ENCODE measurements around the gene SASS6. TPM values are rescaled to one million over a fixed set of nuclear protein-coding genes. Genes with fewer than 3 reads are reported as not detected.
A peak's percentile ranks its signal among the peaks of the same experiment; 100 is the strongest.

The SASS6 gene
- total and polyA plus RNA-seq, 10 of the 15 experiments (the other 5 are each of a cell fraction or from before 2014, with no cell fraction given) = 6.6 to 17.9 (median 10.2) TPM

GRCh38 chr1:100077531-100077930 lies 55.2 kb downstream of the SASS6 start (continued):
- TF ChIP-seq IRF5 (IDR thresholded peaks at IDR 0.05; ENCODE audit: borderline replicate concordance) (no peak), NR2C1 (IDR thresholded peaks at IDR 0.05) (no peak), TCF3 (IDR thresholded peaks at IDR 0.05; ENCODE audit: borderline replicate concordance, insufficient read depth, low read depth, low read length) (no peak), SIX5 (IDR thresholded peaks at IDR 0.05; ENCODE audit: low read depth, low read length, severe bottlenecking) (no peak), STAT1 (conservative IDR thresholded peaks at IDR 0.05) (no peak), CBX5 (IDR thresholded peaks at IDR 0.05; ENCODE audit: low read depth) (no peak), GATAD2B (conservative IDR thresholded peaks at IDR 0.05; ENCODE audit: low read depth) (no peak), ZNF24 (IDR thresholded peaks at IDR 0.05) (no peak), POLR2A (IDR thresholded peaks at IDR 0.05; ENCODE audit: low read depth, low read length) (0 out of 2 replicates have a peak, but pooled peaks have one; percentile 20), SMAD5 (IDR thresholded peaks at IDR 0.05; ENCODE audit: low read depth) (no peak), TCF7 (IDR thresholded peaks at IDR 0.05; ENCODE audit: borderline replicate concordance) (no peak), TBL1XR1 (IDR thresholded peaks at IDR 0.05; ENCODE audit: low read depth, low read length) (peak; percentile 55; the same call in 1 of the 2 replicates), USF2 (IDR thresholded peaks at IDR 0.05; ENCODE audit: borderline replicate concordance, low read depth, low read length) (no peak), BMI1 (IDR thresholded peaks at IDR 0.05; ENCODE audit: borderline replicate concordance) (no peak), CBFB (IDR thresholded peaks at IDR 0.05; ENCODE audit: low read depth) (no peak), HDGF (IDR thresholded peaks at IDR 0.05) (peak; percentile 30; the same call in 1 of the 2 replicates), POLR2AphosphoS5 (IDR thresholded peaks at IDR 0.05; ENCODE audit: low read length) (peak; percentile 50), ETV6 (conservative IDR thresholded peaks at IDR 0.05 in 1 of 2, IDR thresholded peaks at IDR 0.05 in 1 of 2; ENCODE audit: borderline replicate concordance in 1 of 2, low read depth in 1 of 2) (peak in 1 of 2 experiments; percentile 73; a peak in 2 of 4 replicates), ZNF687 (IDR thresholded peaks at IDR 0.05) (no peak), ATF2 (IDR thresholded peaks at IDR 0.05; ENCODE audit: low read length) (peak; percentile 46), LARP7 (IDR thresholded peaks at IDR 0.05) (no peak), RCOR1 (conservative IDR thresholded peaks at IDR 0.05; ENCODE audit: low read depth, low read length) (no peak), NFYA (IDR thresholded peaks at IDR 0.05; ENCODE audit: borderline replicate concordance, low read depth, low read length) (no peak), SPI1 (IDR thresholded peaks at IDR 0.05; ENCODE audit: borderline replicate concordance, insufficient read depth, low read depth, low read length) (no peak), SMC3 (IDR thresholded peaks at IDR 0.05; ENCODE audit: borderline replicate concordance, low read length) (no peak), RAD21 (IDR thresholded peaks at IDR 0.05; ENCODE audit: insufficient read depth, low read depth, low read length) (no peak)

Data from GM12878 (cell line).